C1 segment of cervical spinal cord (tissue), 14 donors: Measurements from ENCODE around the gene OR52M1.

Experiments
- DNase-seq, 14 donors: peaks; one replicate each; lab custom pipeline; 2025; lab: John Stamatoyannopoulos, UW

The OR52M1 gene

GRCh38 chr11:4565371-4565770 lies 20.4 kb downstream of the OR52M1 start:
- DNase-seq: no peak

GRCh38 chr11:4569075-4569474 lies 24.1 kb downstream of the OR52M1 start:
- no peak for DNase-seq

GRCh38 chr11:4576880-4577279 lies 31.9 kb downstream of the OR52M1 start:
- DNase-seq: no peak

GRCh38 chr11:4577761-4578160 lies 32.8 kb downstream of the OR52M1 start:
- DNase-seq: no peak

GRCh38 chr11:4578624-4579023 lies 33.6 kb downstream of the OR52M1 start:
- no peak for DNase-seq

- no peak for DNase-seq
Measured at GRCh38 chr11:4580124-4580523, 35.1 kb downstream of the OR52M1 start.

GRCh38 chr11:4581443-4581842 lies 36.5 kb downstream of the OR52M1 start, which contains the start of gene OR52I2:
OR52I2 (plus strand) TSS chr11:4581743.
- DNase-seq: no peak

- no peak for DNase-seq
Measured at GRCh38 chr11:4589017-4589416, 44.0 kb downstream of the OR52M1 start.

- DNase-seq: no peak
Measured at GRCh38 chr11:4593739-4594138, 48.7 kb downstream of the OR52M1 start, which contains the start of gene OR52I1. OR52I1 (plus strand) TSS chr11:4594039; CDS start chr11:4594039, 0 bp downstream.
